HG03460 (cell line): Measurements from ENCODE around the gene CTNNA2.

Experiments
- ATAC-seq: cut with Tn5 transposase; IDR thresholded peaks from one replicate; pipeline ENCODE4 v1.9.1; 2021; ENCODE audit not compliant: unreplicated experiment

Gene CTNNA2

DNA sequence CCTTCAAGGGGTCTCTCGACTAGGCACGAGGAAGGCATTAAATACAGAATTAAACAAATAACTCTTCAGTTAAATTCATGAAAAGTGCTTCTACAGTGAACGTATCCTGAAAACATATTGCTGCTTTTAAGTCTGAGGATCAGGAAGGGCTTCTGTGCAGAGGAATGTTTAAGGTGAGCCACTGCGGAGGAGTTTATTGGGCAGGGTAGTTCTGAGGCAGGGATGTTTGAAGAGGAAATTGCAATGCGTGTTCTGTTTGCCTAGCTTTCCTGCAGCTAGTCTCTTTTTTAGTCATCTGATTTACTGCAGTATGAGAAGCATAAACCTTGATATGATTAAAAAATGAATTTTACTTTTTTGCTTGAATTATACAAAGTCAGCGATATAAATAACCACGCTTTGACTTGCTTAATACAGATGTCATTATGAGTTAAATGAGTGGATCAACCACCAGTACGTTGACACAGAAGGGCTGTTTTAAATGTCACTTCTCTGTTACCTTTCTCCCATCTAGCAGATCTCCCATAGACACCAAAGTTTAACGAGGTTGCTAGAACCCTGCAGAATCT lies 98.7 kb downstream of the CTNNA2 start:
- no peak for ATAC-seq

DNA sequence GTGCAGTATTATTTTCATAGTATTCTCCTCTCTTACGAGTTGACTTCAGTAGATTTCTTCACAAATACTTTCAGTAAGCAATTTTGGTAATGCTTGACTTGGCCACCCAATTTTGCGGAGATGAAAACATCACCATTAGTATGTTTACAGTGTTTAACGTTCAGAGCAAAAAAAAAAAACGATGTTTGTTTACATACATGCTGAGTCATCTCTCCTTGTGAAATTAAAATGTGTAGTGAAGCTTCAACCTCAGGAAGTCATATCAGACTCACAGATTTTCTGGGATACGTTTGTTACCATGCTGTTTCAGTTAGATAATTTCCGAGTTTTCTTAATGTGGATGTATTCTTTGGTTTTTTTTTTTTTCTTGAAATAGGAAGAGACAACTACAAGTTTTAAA lies 100.1 kb downstream of the CTNNA2 start:
- no peak for ATAC-seq

DNA sequence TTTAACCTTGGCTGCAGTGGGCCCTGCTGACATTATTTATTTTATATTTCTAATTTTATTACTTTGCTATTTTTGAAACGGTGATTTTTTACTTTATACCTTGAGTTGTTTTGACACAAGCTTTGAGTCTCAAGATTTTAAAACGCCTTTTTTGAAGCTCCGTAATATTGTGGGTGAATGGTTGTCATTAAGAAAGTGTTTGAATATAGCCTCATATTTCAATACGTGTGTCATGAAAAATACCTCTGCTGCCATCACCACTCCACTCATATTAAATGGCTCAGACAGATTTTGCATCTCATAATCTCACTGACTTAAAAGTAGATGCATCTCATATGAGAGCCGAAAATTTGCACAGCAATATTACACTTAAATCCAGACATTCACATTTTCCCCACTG lies 106.6 kb downstream of the CTNNA2 start:
- ATAC-seq = no peak

DNA sequence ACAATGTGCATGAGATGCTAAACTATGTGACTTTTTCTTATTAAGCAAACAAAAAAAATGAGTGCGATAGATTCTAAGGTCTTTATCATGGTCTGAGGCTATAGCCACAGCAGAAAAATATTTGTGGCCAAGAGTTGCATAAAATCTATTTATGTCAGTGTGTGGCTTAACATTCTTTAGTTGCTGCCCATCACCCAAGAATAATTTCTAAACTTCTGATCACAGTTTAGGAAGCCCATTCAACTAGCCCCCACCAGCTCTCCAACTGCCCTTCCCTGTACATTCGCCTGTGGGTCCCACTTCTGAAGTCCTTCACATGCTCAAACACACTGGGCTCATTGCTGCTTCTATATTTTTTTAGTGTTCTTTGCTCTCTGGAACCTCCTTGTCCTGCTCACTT lies 107.1 kb downstream of the CTNNA2 start:
- ATAC-seq = no peak

DNA sequence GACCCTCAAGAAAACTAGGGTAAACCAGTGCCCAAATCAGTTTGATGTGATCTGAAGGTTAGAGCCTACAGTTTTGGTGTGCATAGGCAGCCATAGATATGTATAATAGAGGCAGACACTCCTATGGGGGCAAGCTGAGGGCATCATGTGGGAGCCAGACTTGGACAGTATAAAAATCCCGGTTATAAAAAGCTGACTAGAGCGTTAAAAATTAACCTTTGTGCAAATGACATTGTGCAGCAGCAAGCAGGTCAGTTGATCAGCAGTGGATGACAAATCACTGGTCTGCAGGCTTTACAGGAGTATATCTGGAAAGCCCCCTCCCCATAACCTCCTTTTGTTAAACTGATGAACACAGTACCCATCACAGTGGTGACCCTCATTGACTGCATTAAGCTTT lies 107.8 kb downstream of the CTNNA2 start:
- no peak for ATAC-seq

DNA sequence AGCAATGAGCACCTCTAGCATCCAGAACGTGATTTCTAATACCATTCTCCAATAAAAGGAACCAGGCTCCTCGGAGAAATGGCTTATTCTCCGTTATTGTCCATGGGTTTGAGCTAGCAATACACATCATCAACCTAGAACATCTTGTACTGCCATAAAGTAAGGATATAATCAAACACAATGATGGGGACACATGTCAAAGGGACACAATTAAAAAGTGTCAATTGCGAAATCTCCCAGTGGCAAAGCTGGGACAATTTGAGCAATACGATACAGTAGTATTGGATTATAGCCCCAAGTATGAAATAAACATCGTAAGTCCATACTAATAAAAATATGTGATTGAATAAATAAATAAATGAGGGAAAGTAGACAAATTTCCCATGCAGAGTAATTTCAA lies 108.4 kb downstream of the CTNNA2 start:
- ATAC-seq = no peak

DNA sequence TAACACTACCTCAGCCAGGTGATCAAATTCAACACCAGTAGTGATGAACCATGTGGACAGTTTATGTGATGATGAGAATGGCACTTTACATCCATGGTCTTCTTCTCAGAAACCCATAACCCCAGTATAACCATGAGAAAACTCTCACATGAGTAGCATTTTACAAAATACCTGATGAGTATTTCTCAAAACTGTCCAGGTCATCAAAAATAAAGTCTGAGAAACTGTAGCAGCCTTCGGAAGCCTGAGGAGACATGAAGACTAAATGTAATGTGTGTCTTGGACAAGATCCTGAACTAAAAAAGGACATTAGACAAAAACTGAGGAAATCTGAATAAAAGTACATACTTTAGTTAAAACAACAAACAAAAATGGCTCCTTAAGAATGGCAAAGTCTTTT lies 108.9 kb downstream of the CTNNA2 start:
- ATAC-seq = no peak

DNA sequence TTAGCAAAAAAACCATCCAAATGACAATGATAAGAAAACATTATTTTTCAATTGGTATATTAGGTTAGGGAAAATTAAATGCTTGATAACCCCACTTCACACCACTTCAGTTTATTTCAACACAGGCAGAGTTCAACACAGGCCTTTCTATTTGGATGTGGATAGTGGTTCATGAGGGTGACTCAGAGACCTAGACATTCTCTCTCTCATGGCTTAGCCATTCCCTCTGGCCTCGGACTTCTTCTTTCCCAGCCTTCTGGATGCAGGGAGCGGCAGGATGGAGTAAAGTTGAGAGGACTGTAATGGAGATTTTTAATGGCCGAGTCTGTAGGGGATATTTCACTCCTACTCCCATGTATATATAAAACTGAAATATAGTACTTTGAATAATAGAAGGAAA lies 109.7 kb downstream of the CTNNA2 start:
- ATAC-seq = no peak

DNA sequence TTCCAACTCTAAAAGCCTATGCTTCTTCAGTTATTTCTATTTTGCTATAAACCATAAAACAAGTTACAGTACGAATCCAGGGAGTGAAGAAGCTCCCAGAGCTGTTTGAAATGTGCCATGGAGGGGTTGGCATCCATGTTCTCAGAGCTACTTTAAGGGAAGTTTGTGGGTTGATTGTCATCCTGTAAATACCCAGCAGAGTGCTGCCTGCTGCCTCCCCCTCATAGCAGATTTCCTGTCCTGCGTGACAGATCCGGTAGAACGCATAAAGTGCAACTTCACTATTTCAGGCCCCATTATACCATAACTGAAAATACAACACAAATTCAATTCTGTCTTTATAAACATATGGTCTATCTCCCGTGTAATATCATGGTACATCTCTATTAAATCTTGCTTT lies 114.4 kb downstream of the CTNNA2 start:
- ATAC-seq = no peak

DNA sequence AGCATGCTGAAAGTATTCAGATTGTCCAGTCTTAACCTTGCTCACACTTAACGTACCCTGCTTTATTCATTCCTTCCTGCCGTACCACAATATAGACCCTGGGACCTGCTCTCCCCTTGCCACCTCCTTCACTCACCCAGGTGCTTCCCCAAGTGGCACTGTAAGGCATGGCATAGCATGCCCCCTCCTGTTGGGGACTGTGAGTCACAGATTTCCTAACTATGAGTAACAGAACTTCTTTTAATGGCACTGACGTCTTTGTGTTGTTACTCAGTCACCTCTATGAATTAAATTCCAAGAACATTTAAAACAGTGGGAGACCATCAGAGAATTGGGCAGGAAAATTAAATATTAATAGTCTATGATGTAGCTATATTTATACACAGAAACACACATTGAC lies 117.2 kb downstream of the CTNNA2 start:
- ATAC-seq = no peak

DNA sequence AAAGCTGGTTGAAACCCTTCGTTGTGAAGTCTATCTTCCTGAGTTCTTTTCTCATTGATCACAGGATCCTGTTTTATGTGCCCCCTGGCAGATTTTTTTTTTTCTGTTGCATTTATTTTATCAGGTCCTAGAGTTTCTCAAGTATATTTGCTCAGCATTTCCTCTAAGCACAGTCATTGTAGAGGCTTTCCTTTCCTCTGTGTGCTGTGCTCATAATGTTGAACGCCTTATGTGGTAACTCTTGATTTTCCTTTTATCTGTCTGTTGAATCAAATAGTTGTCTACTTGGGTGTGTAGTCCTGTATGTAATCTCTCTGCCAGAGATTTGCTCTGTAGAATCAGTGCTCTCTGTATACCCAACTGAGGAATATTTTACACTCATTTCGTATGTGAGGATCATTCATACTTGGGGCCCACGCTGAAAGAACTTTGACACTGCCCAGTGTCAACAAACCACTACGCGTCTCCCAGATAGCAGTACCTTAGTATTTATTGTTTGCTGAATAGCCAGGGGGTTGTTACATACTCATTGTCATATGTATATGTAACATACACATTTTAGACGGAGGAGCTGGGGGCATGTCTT lies 118.2 kb downstream of the CTNNA2 start:
- no peak for ATAC-seq

DNA sequence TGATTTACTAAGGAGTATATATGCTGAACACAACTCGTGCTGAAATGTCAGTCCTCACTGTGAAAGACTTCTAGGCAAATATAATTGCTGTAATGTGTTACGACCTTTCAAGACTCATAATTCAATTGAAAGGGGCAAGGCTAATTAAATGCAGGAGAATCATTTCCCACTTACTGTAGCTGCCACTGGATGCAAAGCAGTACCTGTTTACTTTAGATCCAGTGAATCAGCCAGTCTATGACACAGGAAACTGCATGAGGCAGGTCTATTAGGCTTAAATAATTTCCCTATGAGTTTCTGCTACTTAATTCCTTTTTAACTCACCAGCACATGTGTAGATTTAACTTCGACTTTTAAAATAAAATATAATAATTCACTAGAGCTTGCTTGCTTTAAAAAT lies 125.6 kb downstream of the CTNNA2 start:
- no peak for ATAC-seq

DNA sequence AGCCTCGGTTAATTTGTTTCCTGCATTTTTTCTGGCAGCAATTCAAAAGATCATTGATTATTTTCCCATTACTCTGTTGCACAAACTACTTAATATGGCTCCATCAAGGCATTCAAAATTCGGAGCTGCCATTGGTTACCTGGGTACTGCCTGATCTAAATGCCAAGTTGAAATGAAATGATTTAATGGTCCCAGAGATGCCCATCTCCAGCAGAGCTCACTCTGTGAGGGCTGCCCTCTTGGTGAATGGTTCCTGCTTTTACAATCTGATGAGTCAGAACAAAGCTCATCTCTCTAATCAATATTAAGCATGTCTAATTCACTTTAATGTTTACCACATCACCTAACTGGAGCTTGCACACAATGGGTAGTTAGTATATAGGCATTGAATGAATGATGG lies 126.1 kb downstream of the CTNNA2 start:
- no peak for ATAC-seq

DNA sequence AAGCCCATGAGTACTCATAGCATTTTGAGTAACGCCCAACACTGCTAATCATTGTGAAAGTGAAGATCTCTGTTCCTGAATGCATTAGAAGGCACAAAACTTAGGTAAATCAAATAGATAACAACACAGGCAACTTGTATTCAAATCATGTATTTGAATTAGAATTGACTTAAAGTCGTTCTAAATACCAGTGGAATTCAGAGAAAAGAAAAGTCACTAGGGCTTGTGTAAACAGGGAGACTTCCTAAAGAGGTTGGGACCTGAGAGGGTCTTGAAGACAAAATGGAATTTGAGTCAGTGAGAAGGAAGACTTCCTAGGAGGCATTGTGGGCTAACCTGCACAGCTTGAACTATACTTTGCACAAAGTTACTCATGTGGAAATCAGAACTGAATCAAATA lies 127.2 kb downstream of the CTNNA2 start:
- ATAC-seq = no peak

DNA sequence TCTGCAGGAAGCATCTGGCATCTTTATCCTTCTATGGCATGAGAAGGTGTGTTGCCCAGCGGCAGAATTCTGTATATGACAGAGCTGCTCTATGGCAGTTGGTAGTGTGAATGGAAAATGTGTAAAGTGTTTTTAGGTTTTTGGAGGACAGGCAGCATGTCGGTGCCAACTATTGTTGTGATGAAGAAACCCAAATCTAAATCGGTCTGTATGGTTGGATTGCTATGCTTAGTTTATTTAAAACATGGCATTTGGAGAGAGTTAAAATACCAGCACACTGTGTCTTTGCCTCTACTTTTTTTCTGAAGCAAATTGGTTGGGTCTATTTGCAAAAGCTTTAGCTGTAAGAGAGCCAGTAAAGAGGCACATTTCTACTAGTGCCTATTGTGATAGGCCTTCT lies 136.7 kb downstream of the CTNNA2 start:
- ATAC-seq = no peak

DNA sequence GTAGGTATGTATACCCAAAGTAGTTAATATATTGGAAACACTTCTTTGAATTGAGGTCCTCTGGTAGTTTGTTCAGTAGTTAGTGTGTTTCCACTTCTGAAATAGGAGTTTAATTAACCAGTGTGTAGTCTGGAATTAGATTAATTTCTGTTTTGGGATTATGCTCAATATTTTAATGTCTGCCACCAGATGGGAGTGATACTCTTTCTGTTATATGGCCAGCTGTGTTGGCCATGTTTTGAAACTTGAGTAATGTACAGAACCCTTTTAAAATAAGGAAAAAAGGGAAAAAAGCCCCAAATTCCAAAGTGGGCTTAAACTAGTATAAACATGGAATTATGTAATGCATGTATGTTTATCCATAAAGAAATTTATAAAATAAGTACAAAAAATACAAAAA lies 147.7 kb downstream of the CTNNA2 start:
- ATAC-seq = no peak

DNA sequence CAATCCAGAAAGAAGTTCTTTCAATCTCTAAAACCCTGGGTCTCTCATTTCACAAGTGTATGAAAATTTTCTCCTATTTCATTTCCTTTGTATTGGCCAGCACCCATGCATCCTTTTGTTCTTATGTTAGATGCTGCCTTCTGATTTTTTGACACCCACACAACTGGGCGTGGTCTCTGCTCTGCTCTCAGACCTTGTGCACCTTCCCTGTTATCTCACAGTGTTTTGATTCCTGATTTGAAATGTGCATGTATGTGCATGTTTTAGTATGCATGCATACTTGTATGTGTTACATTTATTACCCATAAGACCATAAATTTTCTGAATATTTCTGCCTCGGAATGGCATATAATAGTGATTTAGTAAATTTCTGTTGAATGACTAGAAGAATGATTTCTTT lies 152.2 kb downstream of the CTNNA2 start:
- ATAC-seq = no peak

DNA sequence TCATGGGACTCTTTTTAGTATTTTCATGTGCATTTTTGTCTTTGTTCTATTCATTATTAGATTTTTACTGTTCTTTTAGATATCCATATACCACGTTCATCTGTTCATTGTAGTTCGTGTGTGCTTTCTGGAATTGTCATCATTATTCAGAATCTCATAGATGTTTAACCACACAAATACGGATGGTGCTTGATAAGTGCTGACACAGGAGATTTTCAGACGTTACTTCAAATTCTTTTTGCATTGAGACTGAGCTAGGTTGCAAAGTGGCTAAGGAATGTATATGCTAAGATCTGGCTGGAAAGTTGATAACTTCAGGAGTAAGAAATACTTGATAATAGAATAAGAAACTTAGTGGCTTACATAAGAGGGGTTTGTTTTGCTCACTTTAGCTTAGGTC lies 153.6 kb downstream of the CTNNA2 start:
- no peak for ATAC-seq

DNA sequence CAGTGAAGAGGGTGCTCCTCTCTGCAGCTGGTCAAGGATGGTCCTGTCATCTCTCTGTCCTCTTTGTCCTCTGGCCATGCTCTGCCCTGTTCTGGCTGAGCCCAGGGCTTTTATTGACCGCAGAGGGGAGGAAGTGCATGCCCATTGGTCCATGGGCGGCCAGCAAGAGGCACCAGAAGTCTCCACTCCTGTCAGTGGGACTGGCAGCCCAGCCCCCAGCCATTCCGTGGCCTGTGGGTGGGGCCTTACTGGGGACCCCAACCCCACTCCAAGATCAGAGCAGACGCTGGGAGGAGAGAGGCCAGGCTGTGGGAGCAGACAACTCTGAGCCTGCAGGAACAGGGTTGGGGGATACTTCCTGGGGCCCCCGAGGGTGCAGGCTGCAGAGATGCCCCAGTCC lies 156.9 kb downstream of the CTNNA2 start:
- no peak for ATAC-seq

DNA sequence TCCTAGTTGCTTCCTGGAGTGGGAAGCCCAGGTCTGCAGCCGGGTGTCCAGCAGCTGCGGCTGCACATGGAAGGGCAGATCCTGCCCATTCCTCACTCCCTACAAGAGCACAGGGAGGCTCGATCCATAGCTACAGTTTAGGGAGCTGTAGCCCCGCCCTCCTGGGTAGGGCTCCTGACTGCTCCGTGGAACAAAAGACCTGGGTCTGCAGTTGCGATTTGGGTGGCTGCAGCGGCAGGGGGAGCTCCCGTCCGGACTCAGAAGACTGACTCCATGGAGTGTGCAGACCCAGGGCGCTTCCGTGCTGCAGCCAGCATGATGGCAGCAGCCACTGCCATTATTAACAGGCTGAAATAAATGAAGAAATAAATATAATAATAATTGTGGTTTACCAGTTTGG lies 157.3 kb downstream of the CTNNA2 start:
- ATAC-seq = no peak

DNA sequence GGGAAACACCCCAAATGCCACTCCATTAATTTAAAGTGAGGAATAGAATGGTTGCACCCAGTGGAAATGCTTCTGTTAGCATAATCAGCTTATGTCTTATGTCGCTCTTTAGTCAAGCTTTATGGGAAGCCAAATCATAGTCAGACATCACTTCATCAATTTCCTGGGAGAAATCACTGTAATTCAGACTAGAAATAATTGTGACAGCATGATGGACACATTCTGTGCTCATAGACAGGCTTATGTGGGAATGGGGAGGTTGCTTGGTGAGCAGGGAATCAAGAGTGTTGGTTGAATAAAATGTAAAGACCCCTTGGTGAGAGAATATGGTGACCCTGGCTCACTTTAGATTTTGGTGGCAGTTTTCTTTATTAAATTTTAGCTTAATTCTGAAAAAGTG lies 174.0 kb downstream of the CTNNA2 start:
- no peak for ATAC-seq

DNA sequence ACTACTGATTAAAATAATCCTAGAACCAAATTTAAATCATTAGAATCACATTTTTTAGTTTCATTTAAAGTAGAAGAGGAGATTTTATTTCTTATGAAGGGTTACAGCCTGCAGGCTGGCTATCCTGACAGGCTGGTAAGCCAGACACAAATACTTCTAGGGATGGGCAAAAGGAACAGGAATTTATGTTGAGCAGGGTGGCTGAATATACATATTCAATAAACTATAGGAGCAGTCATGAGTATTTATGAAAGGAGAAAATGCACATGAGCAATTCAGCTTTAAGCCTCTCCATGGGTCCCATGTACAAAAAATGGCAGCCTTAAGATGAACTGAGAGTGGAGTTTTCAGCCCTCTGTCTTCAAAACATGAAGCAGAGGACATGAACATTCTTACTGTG lies 182.4 kb downstream of the CTNNA2 start:
- ATAC-seq = no peak

DNA sequence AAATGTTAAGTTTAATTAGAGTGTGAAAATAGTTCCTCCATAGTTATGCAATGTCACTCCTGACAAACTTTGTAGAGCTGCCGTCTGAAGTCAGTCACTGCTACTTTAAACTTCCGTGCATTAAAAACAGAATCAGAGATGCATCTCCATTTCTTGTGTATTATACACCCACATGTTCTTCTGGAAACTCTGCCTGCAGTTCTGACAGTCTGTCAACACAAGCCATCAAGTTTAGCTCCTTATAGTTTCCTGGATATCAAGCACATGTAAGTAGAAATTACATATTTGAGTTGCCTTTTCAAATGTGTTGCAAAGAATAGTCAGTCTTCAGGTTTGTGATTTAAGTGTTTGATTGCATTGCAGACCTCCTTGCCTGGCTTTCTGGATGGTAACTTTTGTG lies 184.3 kb downstream of the CTNNA2 start:
- ATAC-seq = no peak

DNA sequence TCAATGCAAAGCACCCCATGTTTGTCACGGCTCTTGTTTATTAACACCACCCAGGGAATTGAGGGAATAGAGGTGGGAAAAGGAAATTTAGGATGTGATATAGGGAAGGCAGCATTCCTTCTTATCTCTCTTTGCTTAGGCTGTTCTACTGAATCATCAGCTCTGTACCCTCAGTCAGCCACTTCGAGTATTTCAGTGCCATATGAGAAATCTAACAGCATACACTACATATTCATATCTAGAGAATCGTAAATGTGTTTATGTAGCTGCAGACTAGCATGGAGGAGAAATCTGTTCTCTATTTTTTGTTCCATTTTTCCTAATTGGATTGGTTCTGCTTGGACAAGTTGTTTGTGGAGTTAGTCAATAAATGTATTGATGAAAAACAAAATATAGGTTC lies 187.8 kb downstream of the CTNNA2 start:
- no peak for ATAC-seq
